HTR-8/SVneo (cell line): ENCODE results near the gene SEMA5A.

Source experiments
- DNase-seq: peaks from one replicate; pipeline ENCODE4 v3.0.0; 2011; ENCODE audit warnings: low spot score, mixed read lengths; ENCODE audit not compliant: insufficient read length
- FAIRE-seq: peaks from 2 replicates; lab custom pipeline; 2011; peaks lifted over from hg19 to GRCh38; lab: Jason Lieb, UNC

The SEMA5A gene

GRCh38 chr5:9453480-9454011 is 92.3 kb downstream of the SEMA5A start:
- DNase-seq = no peak
- FAIRE-seq = no peak

GRCh38 chr5:9452181-9452580 is 93.7 kb downstream of the SEMA5A start:
- no peak for FAIRE-seq
- DNase-seq = no peak

DNA sequence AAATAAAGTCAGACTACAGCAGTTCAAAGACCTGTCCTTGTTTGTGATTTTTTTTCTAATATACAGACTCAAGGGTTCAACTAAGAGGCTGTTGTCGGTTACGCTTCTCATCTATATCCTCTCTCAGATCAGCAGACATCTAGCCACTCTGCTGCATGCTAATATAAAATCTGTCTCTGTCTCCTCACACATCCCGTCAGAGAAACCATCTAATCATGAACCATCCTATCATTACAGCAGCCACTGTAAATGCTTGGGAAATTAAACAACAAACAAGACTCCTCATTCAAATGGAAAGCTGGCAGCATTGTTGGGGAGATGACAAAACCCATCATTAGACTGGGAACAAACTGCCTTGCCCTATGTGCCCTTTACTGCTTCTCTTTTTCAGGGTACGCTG is 94.8 kb downstream of the SEMA5A start:
- no peak for DNase-seq
- no peak for FAIRE-seq

GRCh38 chr5:9447691-9448090 is 98.2 kb downstream of the SEMA5A start:
- no peak for DNase-seq
- no peak for FAIRE-seq

DNA sequence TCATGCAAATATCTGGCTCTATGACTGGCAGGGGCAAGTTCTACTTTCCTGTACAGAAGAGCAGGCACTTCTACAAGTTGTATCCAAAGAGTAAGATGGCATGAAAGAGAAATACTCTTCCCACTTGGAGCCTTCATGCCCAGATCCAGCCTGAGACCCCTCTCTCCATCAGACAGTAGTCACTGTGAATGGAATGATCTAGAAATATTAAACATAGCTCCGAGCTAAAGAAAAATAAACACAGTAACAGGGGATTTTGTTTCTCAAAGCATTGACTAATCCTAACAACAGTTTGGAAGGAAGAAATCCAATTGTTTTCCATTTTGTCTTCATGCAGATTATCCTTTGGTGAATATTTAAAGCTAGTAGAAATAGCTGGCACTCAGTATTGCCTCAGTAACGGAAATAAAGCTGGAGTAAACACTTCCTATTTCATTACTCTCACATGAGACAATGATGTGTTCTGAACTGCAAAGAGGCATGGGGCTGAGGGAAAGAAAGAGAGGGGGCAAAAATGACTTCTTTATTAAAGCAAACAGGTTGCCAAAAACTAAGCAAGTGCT is 100.0 kb downstream of the SEMA5A start:
- FAIRE-seq = no peak

DNA sequence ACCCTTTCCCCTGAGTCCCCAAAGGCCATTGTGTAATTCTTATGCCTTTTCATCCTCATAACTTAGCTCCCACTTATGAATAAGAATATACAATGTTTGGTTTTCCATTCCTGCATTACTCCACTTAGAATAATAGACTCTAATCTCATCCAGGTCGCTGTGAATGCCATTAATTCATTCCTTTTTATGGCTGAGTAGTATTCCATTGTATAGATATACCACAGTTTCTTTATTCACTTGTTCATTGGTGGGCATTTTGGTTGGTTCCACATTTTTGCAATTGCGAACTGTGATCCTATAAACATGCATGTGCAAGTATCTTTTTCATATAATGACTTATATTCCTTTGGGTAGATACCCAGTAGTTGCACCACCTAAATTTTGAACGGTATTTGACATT is 101.5 kb downstream of the SEMA5A start:
- FAIRE-seq = no peak
- DNase-seq = no peak

More for the DNA sequence above, 100.0 kb downstream of the SEMA5A start:
- no peak for DNase-seq

- DNase-seq (no peak), FAIRE-seq (peak; percentile 80)
Measured at GRCh38 chr5:9441610-9442009, 104.3 kb downstream of the SEMA5A start.

- peak; percentile 25 for DNase-seq
- FAIRE-seq = peak; percentile 69
Measured at GRCh38 chr5:9440517-9440916, 105.4 kb downstream of the SEMA5A start.

DNA sequence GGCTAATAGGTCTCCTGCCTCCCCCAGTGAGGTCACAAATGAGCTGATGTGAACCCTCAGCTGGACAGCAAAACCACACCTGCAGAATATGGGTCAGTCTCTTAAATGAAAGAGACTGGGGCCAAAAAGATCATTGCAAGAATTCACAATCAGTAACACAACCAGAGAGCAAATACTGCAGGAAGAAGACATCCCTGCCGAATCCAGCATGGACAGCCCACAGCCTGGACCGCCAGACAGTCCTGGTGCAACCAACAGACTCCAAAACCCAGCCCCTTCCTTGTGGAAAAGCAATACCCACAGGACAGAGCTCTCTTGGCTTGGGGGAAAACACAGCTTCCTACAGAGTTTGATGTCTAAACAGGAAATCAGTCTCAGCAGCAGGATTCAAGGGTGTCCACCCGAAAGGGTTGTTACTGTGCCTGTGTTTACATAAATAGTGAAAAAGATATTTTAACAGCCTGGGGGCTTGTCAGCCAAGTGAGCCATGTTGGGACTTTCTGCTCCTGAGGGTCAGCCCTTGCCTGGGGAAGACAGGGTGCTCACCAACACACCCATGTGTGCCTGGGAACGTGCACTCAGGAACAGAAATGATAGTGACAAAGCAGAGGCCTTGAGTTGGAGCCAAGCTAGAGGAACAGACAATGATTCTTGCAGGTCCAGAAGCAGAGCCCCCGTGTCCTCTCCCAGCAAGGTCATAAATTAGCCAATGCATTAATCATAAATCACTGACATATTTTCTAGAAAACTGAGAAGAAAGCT is 106.2 kb downstream of the SEMA5A start:
- FAIRE-seq = peak; percentile 85

DNA sequence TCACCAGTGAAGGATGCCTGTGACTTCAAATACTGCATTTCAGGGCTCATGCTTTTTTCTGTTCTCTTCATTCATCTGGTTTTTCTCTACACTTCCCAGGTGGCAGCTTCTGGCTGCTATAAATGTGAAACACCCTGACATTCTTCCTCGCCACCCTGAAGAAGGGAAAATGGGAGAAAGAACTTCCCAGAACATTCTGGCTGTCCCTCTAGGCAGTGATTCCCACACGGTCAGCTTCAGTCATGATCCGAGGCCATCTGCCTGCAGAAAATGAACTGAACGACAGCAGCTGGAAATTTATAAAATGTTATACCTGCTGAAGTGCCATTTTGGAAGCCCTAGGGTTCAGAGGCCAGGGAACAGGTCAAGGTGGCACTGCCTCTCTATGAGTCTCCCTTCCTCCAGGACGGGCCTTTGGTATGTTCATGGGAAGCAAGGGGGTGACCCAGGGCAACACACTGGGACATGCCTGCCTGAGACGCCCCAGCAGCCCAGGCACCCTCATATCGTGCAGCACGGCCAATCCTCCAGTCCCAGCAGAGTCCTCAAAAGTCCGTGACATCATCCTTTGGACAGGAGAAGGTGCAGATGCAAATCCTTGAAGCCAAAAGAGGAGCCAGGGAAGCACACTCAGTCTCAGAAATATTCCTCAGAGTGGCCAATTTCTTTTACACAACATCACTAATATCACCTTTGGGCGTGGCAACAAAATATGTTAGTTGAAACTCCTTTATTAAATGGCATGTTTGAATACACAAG is 107.1 kb downstream of the SEMA5A start:
- FAIRE-seq (no peak), DNase-seq (no peak)

More for the DNA sequence above, 106.2 kb downstream of the SEMA5A start:
- no peak for DNase-seq

DNA sequence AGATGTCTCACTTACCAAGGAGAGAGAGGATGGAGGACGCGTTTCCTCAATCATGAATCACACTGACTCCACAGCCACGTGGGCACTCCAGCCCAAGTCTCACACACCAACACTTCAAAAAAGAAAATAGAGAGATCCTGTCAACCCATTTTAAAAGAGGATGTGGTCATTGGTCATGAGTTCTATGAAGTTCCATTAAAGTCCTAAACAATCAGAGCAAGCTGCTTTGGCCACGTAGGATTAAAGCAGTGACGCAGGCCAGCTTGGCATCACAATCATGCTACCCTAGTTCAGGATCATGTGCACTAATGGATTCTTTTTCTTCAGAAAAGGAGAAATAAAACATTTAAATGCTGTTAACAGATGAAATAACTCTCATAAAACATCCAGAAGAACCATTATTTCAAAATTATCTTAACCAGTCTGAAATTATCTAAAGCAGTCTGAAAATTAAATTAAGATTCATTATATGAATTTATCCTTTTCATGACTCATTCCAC is 108.1 kb downstream of the SEMA5A start:
- FAIRE-seq (no peak), DNase-seq (no peak)

GRCh38 chr5:9431496-9432258 is 114.2 kb downstream of the SEMA5A start:
- no peak for DNase-seq
- FAIRE-seq = peak; percentile 16

DNA sequence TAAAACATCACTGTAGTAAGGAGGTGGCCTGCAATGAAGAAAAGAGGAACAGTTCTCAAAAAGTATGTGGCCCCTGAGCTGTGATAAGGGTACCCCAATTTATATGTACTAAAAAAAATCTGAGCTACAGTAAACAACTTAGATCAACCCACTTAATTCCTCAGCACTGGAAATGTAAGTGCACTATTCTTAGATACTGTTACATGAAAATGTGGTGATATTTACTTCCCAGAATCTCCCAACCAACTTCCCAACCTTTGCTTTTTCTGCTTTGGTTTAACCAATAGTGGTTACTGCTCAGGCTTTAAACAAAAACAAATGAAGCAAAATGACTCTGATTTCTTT is 114.8 kb downstream of the SEMA5A start:
- no peak for FAIRE-seq

DNA sequence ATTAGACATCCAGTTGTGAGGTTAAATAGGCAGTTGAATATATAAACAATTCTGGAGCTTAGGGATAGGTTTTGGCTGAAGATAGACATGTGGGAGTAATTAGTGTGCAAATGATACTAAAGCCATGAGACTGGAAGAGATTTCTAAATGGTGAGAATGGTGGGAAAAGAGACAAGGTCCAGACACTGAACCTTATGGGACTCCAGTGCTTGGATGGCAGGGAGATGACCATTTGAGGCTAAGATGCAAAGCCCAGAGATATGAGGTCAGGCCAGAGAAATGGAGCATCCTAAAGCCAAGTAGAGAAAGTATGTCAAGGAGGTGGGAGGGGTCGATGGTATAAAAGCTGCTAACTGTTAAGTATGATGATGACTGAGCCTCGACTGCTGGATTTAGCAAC is 115.6 kb downstream of the SEMA5A start:
- DNase-seq = no peak

More for the DNA sequence above, 114.8 kb downstream of the SEMA5A start:
- no peak for DNase-seq

GRCh38 chr5:9429691-9430215 is 116.1 kb downstream of the SEMA5A start:
- FAIRE-seq = no peak
- no peak for DNase-seq

More for the DNA sequence above, 115.6 kb downstream of the SEMA5A start:
- FAIRE-seq = no peak

DNA sequence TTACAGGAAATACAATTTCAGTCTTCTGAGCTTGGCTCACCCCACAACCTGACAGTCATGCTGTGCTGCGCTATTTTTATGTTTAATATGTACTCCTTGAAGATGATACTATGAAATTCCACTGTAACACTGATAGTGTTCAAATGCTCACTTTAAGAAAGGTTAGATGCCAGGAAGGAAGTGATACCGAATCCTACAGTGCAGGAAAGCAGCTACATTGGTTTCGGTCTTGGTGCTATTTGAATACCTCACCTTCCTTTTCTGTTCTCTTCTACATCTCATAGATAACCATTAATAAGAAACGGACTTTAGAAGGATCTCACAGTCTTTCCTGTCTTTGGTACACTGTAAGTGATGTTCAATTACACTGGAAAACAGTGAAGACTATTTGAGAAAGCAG is 117.6 kb downstream of the SEMA5A start:
- FAIRE-seq = no peak
- no peak for DNase-seq

DNA sequence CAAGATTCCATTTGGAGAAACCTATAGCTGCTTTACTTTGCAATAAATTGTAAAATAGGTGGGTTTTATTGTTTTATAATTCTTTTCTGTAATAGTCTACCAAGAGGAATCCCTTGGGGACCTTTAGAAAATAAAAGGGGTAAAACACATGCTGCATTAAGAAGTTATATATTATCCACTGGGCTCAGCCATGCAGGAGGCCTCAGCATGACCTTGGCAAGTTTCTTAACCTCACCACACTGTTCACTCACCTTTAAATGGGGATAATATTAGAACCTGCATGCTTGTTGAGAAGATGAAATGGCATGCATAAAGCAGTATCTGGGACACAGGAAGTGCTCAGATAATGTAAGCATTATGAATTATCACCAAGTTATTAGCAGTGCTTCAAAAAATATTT is 120.2 kb downstream of the SEMA5A start:
- FAIRE-seq (no peak), DNase-seq (no peak)

GRCh38 chr5:9423571-9423970 is 122.3 kb downstream of the SEMA5A start:
- FAIRE-seq (no peak), DNase-seq (no peak)

GRCh38 chr5:9421884-9422283 is 124.0 kb downstream of the SEMA5A start:
- DNase-seq (no peak), FAIRE-seq (no peak)

DNA sequence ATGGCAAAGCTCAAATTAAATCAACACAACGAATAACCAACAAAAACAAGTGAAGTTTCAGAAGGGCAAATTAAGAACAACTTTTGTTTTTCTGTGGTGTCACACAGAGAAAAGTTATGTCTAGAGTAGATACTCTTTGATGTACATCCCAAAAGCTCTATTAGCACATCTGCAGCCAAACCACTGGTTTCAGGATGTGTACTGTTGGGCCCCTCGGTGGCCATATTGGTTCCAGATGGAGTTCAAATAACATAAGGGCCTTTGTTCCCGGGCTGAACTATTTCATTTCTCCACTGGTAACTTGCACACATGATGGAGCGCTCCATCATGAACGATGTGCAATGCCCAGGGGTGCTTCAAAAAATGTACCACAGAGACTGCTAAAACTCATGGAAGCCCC is 126.1 kb downstream of the SEMA5A start:
- FAIRE-seq (no peak), DNase-seq (no peak)
